ENCODE data around the gene METTL16.

DNA sequence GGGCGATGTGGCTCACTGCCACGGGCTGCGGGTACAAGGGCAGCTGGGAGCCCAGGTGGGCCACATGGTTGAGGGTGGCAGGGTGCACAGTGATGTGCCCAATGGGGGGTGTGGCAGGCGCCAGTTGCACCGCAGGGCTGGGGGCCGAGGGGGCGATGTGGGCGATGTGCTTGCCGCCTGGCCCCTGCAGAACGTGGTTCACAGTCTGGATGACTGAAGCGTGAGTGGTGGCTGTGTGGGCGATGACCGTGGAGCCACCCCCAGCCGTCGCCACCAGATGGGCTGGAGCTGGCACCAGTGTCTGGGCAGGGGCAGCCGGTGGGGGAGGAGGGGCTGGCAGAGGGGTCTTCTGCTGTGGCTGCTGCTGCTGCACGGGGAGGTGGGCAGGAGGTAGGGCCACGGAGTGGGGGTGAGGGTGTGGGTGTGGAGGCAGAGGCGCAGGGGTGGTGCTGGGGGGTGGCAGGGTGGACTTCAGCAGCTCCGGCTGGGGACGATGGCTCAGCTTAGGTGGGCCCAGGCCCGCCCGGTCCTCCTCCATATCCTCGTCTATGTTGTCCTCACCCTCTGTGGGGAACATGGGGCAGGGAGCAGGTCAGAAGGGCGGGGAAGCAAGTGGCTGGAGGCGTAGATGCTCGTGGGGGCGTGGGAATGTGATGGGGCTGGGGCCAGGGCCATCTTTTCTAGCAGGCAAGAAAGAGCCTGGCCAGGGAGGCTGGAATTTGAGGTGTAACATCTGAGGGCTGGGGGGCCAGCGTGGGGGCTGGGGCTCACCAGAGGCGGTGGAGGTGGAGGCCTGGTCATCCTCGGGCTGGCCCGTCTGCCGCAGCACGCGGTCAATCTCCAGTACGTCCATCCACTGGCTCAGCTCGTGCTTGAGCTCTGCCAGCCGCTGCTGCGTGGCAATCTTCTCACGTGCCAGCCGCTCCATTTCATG is 124.3 kb downstream of the METTL16 start:
- TF ChIP-seq, protein P1, sequence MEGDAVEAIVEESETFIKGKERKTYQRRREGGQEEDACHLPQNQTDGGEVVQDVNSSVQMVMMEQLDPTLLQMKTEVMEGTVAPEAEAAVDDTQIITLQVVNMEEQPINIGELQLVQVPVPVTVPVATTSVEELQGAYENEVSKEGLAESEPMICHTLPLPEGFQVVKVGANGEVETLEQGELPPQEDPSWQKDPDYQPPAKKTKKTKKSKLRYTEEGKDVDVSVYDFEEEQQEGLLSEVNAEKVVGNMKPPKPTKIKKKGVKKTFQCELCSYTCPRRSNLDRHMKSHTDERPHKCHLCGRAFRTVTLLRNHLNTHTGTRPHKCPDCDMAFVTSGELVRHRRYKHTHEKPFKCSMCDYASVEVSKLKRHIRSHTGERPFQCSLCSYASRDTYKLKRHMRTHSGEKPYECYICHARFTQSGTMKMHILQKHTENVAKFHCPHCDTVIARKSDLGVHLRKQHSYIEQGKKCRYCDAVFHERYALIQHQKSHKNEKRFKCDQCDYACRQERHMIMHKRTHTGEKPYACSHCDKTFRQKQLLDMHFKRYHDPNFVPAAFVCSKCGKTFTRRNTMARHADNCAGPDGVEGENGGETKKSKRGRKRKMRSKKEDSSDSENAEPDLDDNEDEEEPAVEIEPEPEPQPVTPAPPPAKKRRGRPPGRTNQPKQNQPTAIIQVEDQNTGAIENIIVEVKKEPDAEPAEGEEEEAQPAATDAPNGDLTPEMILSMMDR (IDR thresholded peaks at IDR 0.05; ENCODE audit: low read depth, low read length), result no peak
- TF ChIP-seq POLR2A (IDR thresholded peaks at IDR 0.05; ENCODE audit: extremely low read depth, insufficient read length) (no peak), MYC (IDR thresholded peaks at IDR 0.05; ENCODE audit: low read depth, low read length) (no peak)

All from NB4 (cell line).